Measurements from ENCODE around the gene ST3GAL2.
"Not testable (repeated sequence)": the region's sequence is repeated elsewhere in the genome, so short reads cannot be mapped to it uniquely, and the experiment has no call there.

Gene ST3GAL2

GRCh38 chr16:70467113-70467512, 28.2 kb upstream of the ST3GAL2 start:
- no peak for DNase-seq (ENCODE audit: low spot score)

GRCh38 chr16:70466805-70467076, 27.8 kb upstream of the ST3GAL2 start:
- DNase-seq (ENCODE audit: low spot score) = no peak

- DNase-seq (ENCODE audit: low spot score) = no peak
Observed at GRCh38 chr16:70465999-70466804, 27.3 kb upstream of the ST3GAL2 start.

GRCh38 chr16:70463235-70463634, 24.3 kb upstream of the ST3GAL2 start:
- no peak for DNase-seq (ENCODE audit: low spot score)

- DNase-seq (ENCODE audit: low spot score) = peak; percentile 54
Observed at GRCh38 chr16:70460737-70461261, 21.9 kb upstream of the ST3GAL2 start.

- DNase-seq (ENCODE audit: low spot score) = no peak
Observed at GRCh38 chr16:70457446-70458166, 18.7 kb upstream of the ST3GAL2 start.

- no peak for DNase-seq (ENCODE audit: low spot score)
Observed at GRCh38 chr16:70455910-70456309, 17.0 kb upstream of the ST3GAL2 start.

- DNase-seq (ENCODE audit: low spot score) = peak; percentile 80
Observed at GRCh38 chr16:70454222-70455034, 15.5 kb upstream of the ST3GAL2 start, which contains the start of gene FCSK. TSS of gene FCSK (plus strand) at chr16:70454595. CDS start at chr16:70463191, 8,596 bp downstream.

- DNase-seq (ENCODE audit: low spot score) = no peak
Observed at GRCh38 chr16:70453892-70454221, 15.0 kb upstream of the ST3GAL2 start.

GRCh38 chr16:70453117-70453891, 14.4 kb upstream of the ST3GAL2 start:
- no peak for DNase-seq (ENCODE audit: low spot score)

GRCh38 chr16:70451004-70451340, 12.1 kb upstream of the ST3GAL2 start:
- not testable (repeated sequence) for DNase-seq (ENCODE audit: low spot score)

- DNase-seq (ENCODE audit: low spot score) = not testable (repeated sequence)
Observed at GRCh38 chr16:70450142-70451003, 11.5 kb upstream of the ST3GAL2 start.

- no peak for DNase-seq (ENCODE audit: low spot score)
Observed at GRCh38 chr16:70448075-70448474, 9.2 kb upstream of the ST3GAL2 start.

GRCh38 chr16:70444249-70445063, 5.6 kb upstream of the ST3GAL2 start:
- no peak for DNase-seq (ENCODE audit: low spot score)

GRCh38 chr16:70442344-70442743, 3.4 kb upstream of the ST3GAL2 start:
- no peak for DNase-seq (ENCODE audit: low spot score)

GRCh38 chr16:70441406-70441990, 2.6 kb upstream of the ST3GAL2 start:
- DNase-seq (ENCODE audit: low spot score) = no peak

GRCh38 chr16:70440009-70440692, 1.3 kb upstream of the ST3GAL2 start:
- DNase-seq (ENCODE audit: low spot score) = no peak

- no peak for DNase-seq (ENCODE audit: low spot score)
Observed at GRCh38 chr16:70438585-70438968, 323 bp downstream of the ST3GAL2 start.

Measured in kidney tubule cell (primary cell).